GM12873 (cell line): Measurements from ENCODE around the gene TIGD7.

Experiments used
- CTCF ChIP-seq: IDR thresholded peaks from 2 replicates; pipeline ENCODE4 v1.5.1; 2012; ENCODE audit warnings: low read depth, mild to moderate bottlenecking, moderate library complexity, low read length, control low read depth; ENCODE audit not compliant: insufficient read depth; ENCODE audit errors: missing control alignments

Gene TIGD7

GRCh38 chr16:3328104-3328503, 22.9 kb upstream of the TIGD7 start:
- TF ChIP-seq CTCF = no peak

- no peak for TF ChIP-seq CTCF
Measured at GRCh38 chr16:3327514-3327913, 22.3 kb upstream of the TIGD7 start.

GRCh38 chr16:3321816-3322215, 16.6 kb upstream of the TIGD7 start:
- TF ChIP-seq CTCF = no peak

GRCh38 chr16:3317315-3317999, 12.2 kb upstream of the TIGD7 start:
- no peak for TF ChIP-seq CTCF

GRCh38 chr16:3311496-3311895, 6.3 kb upstream of the TIGD7 start:
- no peak for TF ChIP-seq CTCF

GRCh38 chr16:3306078-3306477, 848 bp upstream of the TIGD7 start:
- TF ChIP-seq CTCF = no peak

- no peak for TF ChIP-seq CTCF
Measured at GRCh38 chr16:3304370-3304769, 860 bp downstream of the TIGD7 start.
